Stimulated activated CD8-positive, alpha-beta memory T cell treated with anti-CD3 and anti-CD28 coated beads, Interleukin-7, amount 100 ng/mL, for 48 hours (primary cell): ENCODE results near the gene ZSWIM3.

ENCODE experiments used
- DNase-seq, 2 donors: peaks; one replicate each; pipeline ENCODE4 v3.0.0-alpha.2; 2020; ENCODE audit warnings: low read depth in 1 of 2; ENCODE audit errors: extremely low read depth in 1 of 2

The ZSWIM3 gene

GRCh38 chr20:45832619-45833018 lies 24.8 kb upstream of the ZSWIM3 start:
- no peak for DNase-seq

GRCh38 chr20:45833030-45833882 lies 24.2 kb upstream of the ZSWIM3 start, which contains the start of gene SNX21:
Gene SNX21, plus strand, starts transcription at chr20:45833799. Its CDS starts 121 bp downstream, at chr20:45833920.
- DNase-seq = no peak

DNA sequence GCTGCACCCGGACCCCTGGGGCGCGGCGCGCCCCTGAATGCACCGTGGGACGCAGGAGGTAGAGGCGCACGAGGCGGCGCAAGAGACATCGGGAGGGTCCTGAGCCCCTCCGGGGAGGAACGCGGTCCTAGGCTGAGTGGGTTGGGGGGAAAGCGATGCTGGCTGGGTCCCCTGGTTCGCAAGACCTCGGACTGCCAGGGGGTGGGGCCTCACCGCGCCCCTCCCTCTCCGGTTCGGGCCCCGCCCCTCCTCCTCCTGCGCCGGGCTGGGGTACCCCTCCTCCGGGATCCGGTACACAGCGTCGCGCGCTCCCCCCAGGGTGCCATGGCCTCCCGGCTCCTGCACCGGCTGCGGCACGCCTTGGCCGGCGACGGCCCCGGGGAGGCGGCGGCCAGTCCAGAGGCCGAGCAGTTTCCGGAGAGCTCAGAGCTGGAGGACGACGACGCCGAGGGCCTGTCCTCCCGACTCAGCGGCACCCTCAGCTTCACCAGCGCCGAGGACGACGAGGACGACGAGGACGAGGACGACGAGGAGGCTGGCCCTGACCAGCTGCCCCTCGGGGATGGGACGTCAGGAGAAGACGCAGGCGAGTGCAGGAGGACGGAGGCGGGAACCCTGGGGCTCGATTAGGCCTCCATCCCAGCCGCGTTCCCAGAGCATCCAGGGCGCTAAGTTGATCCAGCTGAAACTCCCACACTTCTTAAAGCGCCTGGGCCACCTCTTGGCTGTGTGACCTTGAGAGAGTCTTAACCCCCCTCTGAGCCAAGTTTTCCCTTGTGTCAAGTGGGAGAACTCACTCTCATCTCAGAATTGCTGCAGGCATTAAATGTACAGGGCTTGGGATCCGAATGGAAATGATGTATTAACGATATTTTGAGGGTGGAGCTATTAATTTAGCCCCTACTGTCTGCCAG lies 23.3 kb upstream of the ZSWIM3 start:
- no peak for DNase-seq

GRCh38 chr20:45834797-45835161 lies 22.6 kb upstream of the ZSWIM3 start:
- no peak for DNase-seq

GRCh38 chr20:45835329-45835765 lies 22.1 kb upstream of the ZSWIM3 start:
- DNase-seq = no peak

DNA sequence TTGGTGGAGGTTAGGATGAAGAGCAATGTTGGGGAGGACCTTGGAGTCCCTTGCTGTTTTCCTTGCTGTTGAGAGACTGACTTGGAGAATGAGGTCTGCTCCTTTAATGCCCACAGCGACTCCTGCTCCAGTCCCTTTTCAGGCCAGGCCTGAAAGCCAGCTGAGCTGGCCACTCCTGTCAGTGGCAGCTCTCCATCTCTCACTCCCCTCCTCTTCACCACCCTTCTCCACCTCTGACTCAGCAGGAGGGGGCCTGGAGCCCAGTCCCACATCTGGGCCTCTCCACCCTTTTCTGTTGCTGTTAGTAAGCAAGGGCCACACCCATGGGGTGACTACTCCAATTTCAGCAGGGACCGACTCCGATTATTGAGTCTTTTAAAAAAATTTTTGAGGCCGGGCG lies 21.6 kb upstream of the ZSWIM3 start:
- no peak for DNase-seq

DNA sequence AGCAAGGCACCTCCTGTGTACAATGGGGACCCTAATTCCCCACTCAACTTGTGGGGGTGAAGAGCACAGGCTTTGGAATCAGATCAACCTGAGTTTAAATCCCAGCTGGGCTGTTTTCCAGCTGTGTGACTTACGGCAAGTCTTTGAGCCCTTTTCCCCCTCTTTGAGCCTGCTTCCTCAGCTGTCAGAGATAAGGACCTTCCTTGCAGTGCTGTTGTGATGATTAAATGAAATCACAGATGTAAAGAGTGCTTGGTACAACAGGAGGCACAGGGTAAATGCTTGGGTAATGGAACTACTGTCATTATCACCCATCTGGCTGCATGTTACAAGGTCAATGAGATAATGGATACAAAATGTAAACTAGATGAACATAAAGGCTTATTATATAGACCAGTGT lies 20.6 kb upstream of the ZSWIM3 start:
- DNase-seq = no peak

DNA sequence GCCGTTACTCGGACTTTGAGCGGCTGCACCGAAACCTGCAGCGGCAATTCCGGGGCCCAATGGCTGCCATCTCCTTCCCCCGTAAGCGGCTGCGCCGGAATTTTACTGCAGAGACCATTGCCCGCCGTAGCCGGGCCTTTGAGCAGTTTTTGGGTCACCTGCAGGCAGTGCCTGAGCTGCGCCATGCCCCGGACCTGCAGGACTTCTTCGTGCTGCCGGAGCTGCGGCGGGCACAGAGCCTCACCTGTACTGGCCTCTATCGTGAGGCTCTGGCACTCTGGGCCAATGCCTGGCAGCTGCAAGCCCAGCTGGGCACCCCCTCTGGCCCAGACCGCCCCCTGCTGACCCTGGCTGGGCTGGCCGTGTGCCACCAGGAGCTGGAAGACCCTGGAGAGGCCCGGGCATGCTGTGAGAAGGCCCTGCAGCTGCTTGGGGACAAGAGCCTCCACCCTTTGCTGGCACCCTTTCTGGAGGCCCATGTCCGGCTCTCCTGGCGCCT lies 16.7 kb upstream of the ZSWIM3 start:
- DNase-seq = no peak

GRCh38 chr20:45841407-45842129 lies 15.8 kb upstream of the ZSWIM3 start:
- no peak for DNase-seq

GRCh38 chr20:45842169-45842812 lies 15.1 kb upstream of the ZSWIM3 start:
- no peak for DNase-seq

DNA sequence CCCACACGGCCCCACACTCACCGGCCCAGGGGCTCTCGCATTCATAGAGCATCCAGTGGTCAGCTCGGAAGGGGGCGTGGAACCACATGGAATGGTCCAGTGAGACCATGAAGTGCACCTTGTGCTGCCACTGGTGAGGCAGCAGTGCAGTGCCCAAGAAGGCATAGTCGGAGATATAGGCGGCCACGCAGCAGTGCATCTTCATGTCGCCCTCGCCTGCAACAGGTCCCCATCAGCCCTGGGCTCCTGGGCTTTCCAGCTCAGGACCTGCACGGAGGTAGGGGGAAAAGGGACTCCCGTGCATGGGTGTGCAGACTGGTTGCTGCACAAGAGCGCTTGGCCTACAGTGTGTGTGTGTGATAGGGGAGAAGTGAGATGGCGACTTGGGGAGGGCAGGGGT lies 13.9 kb upstream of the ZSWIM3 start:
- DNase-seq = no peak

- no peak for DNase-seq
Observed at GRCh38 chr20:45845452-45845851, 12.0 kb upstream of the ZSWIM3 start.

- DNase-seq = no peak
Observed at GRCh38 chr20:45848421-45848820, 9.0 kb upstream of the ZSWIM3 start.

DNA sequence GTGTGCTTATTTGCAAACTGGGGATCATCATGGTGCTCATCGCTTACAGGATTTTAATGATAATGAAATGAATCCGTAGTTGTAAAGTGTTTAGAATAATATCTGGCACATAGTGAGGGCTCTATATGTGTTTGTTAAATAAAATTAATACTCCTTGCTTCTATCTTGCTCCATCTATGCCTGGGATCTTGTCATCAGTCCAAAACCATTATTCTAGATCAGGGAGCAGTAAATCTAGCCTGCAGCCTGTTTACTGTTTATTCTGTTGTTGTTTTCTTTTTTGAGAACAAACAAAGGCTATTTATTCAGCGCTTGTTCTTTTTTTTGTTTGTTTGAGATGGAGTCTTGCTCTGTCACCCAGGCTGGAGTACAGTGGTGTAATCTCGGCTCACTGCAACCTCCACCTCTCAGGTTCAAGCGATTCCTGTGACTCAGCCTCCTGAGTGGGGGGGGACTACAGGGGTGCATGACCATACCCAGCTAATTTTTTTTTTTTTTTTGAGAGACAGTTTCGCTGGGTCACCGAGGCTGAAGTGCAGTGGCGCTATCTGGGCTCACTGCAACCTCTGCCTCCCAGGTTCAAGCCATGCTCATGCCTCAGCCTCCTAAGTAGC lies 8.3 kb upstream of the ZSWIM3 start:
- no peak for DNase-seq

DNA sequence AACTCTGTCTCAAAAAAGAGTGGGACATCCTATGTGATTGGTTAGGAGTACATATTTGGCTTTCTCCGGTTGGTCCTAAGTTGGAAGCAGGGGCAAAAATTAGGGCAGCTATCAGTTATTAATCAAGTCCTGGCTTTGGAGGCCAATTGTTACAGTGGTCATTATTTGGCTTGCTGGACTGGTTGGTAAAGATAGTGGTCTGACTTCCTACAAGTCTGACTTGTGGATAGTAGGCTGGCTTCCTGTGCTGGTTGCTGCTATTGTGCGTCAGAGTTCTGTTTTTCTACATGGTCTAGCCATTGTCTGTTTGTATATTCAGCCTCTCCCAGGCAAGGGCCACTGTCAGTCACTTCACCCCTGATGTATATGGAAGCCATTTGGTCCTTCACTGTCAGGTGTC lies 7.2 kb upstream of the ZSWIM3 start:
- no peak for DNase-seq

DNA sequence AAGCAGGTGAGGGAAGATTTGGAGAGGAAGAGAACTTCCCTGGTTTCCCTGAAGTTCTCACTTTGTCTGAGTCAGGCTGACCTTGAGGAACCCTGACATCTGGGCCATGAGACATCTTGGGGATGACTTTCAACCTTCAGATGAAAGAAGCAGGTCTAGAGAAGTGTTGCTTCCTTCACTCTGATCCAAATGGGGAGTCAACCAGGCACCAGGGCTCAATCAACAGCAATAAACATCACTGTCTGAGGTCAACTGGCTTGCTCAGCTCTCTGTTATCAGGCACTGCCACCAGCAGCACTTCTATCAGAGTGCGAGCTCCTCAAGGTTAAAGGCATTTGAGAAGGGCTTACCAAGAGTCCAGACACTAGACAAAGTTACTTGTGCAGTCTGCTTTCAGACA lies 6.5 kb upstream of the ZSWIM3 start:
- DNase-seq = no peak

GRCh38 chr20:45851501-45851900 lies 5.9 kb upstream of the ZSWIM3 start:
- no peak for DNase-seq

GRCh38 chr20:45852326-45852725 lies 5.1 kb upstream of the ZSWIM3 start:
- no peak for DNase-seq

- no peak for DNase-seq
Observed at GRCh38 chr20:45853484-45853883, 3.9 kb upstream of the ZSWIM3 start.

- DNase-seq = peak in 1 of 2 donors; percentile 37
Observed at GRCh38 chr20:45857882-45858216, 435 bp downstream of the ZSWIM3 start.
